Measurements from ENCODE around the gene SLC4A5.
A peak's percentile ranks its signal among the peaks of the same experiment; 100 is the strongest.

The SLC4A5 gene, protein sequence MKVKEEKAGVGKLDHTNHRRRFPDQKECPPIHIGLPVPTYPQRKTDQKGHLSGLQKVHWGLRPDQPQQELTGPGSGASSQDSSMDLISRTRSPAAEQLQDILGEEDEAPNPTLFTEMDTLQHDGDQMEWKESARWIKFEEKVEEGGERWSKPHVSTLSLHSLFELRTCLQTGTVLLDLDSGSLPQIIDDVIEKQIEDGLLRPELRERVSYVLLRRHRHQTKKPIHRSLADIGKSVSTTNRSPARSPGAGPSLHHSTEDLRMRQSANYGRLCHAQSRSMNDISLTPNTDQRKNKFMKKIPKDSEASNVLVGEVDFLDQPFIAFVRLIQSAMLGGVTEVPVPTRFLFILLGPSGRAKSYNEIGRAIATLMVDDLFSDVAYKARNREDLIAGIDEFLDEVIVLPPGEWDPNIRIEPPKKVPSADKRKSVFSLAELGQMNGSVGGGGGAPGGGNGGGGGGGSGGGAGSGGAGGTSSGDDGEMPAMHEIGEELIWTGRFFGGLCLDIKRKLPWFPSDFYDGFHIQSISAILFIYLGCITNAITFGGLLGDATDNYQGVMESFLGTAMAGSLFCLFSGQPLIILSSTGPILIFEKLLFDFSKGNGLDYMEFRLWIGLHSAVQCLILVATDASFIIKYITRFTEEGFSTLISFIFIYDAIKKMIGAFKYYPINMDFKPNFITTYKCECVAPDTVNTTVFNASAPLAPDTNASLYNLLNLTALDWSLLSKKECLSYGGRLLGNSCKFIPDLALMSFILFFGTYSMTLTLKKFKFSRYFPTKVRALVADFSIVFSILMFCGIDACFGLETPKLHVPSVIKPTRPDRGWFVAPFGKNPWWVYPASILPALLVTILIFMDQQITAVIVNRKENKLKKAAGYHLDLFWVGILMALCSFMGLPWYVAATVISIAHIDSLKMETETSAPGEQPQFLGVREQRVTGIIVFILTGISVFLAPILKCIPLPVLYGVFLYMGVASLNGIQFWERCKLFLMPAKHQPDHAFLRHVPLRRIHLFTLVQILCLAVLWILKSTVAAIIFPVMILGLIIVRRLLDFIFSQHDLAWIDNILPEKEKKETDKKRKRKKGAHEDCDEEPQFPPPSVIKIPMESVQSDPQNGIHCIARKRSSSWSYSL
- 3.1 to 3.2 reads per million in 2 donors for total RNA-seq

DNA sequence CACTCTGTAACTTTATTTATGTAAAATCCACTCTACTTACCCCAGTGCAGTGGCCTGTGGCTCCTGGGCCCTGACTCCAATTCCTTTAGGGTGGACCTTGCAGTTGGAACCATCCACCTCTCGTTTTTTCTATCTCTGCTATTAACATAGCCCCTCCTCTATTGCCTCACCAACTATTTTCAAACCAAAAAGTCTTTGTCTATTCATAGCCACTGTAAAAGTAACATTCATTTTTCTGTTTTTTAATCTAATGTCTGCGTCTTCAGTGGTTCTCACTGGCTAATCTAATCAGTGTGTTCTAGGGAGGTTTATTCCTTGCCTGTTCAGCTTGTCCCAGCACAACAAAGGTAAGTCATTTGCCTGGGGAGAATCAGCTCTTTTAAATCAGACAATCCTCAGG, at the start of gene SLC4A5:
TSS of gene SLC4A5 (minus strand) at position 101 of the 400 bp plus-strand sequence. CDS start 28,393 bp downstream, outside the sequence.
- no peak for DNase-seq

- no peak for DNase-seq
Measured at GRCh38 chr2:74392449-74392743, 49.2 kb upstream of the SLC4A5 start.

- peak; percentile 88 to 96 (median 91) for DNase-seq
Measured at GRCh38 chr2:74391580-74392448, 48.6 kb upstream of the SLC4A5 start.

- DNase-seq: peak in 2 of 5 experiments; percentile 3 to 39
Measured at GRCh38 chr2:74391209-74391579, 48.0 kb upstream of the SLC4A5 start.

GRCh38 chr2:74390606-74391005, 47.4 kb upstream of the SLC4A5 start:
- no peak for DNase-seq

- DNase-seq: peak in 1 of 5 experiments; percentile 23
Measured at GRCh38 chr2:74387346-74387745, 44.1 kb upstream of the SLC4A5 start.

- no peak for DNase-seq
Measured at GRCh38 chr2:74385396-74385795, 42.2 kb upstream of the SLC4A5 start.

GRCh38 chr2:74384051-74384450, 40.8 kb upstream of the SLC4A5 start:
- DNase-seq: no peak

DNA sequence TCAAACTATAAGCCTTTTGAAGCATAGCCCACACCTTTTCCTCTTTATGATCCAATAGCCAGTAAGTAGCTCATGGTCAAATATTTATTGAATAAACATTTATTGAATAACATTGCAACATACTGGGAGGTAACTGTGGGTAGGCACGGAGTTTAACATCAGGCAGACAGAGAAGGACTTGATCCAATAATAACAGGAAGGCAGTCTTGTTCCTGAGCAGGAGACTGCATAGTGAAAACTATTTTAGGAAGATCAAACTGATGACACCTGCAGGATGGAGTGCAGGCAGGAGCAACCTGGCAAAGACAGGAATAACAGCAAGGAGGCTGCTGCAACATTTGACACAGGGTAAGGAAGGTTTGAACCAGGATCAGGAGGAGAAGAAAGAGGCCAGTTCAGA, 40.0 kb upstream of the SLC4A5 start:
- no peak for DNase-seq

GRCh38 chr2:74381751-74382150, 38.5 kb upstream of the SLC4A5 start:
- DNase-seq: no peak

DNA sequence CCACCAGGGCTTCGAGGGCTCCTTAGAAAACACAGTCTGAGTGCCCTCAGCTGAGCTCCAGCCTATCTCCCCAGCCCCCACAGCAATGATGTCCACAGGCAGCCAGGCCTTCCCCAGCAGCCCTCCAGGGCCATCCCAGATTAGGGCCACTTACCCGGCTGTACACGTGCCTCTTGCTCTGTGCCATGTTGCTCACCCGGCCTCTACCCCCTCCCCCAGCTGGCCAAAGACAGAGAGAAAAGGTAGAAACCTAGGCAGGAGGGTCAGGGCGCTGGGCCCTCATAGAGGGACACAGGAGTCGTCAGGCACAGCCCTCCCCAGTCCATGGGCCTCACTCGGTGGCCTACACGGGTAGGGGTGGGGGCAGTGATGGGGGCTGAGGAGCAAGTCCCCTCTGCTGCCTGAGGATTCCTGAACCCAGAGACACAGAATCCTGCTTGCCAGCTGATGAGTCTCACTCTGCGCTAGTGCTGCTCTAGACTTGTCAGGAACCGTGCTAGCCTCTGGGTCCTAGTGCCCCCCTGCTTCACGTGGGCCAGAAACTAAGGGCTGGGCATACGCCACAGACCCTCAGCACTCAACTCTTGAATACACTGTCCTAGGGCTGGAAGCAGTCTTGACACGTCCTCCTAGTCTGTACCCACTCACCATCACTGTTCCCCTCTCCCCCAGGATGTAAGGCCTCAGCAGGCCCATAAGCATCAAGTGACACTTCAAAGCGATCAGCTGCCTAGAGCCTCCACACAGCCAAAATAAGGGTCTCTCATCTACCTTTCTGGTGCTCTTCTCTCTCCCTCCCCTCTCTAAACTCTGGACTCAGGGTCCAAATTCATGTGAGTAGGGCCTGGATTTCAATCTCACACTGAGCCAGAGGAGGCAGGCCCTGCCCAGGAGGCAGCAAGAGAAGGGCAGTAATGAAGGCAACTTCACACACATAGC, 36.9 kb upstream of the SLC4A5 start, which contains the start of gene DCTN1:
TSS of gene DCTN1 (minus strand) at position 461 of the 939 bp plus-strand sequence. CDS start at position 187, 274 bp downstream.
- peak in 1 of 5 experiments; percentile 19 for DNase-seq

- no peak for DNase-seq
Measured at GRCh38 chr2:74378007-74378406, 34.8 kb upstream of the SLC4A5 start.

- DNase-seq: no peak
Measured at GRCh38 chr2:74375838-74376237, 32.6 kb upstream of the SLC4A5 start.

GRCh38 chr2:74374509-74375205, 31.4 kb upstream of the SLC4A5 start:
- no peak for DNase-seq

DNA sequence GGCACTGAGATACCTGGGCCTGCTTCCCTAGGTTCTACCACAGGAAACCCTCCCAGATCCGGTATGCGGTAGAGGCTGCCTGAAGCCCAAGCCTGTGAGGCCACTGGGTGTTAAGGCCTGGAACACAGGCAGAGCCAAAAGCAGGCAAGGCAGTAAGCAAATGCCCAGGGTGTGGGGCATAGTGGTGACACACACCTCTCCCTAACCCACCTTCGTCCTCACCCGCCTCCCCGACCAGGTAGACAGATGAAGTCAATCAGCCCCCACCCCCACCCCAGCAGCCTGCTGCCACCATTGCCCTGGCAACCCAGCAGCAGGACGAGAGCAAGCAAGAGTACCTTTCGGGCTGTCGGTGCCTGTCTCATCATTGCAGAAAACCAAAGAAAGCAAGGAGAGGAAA, 30.8 kb upstream of the SLC4A5 start:
- no peak for DNase-seq

DNA sequence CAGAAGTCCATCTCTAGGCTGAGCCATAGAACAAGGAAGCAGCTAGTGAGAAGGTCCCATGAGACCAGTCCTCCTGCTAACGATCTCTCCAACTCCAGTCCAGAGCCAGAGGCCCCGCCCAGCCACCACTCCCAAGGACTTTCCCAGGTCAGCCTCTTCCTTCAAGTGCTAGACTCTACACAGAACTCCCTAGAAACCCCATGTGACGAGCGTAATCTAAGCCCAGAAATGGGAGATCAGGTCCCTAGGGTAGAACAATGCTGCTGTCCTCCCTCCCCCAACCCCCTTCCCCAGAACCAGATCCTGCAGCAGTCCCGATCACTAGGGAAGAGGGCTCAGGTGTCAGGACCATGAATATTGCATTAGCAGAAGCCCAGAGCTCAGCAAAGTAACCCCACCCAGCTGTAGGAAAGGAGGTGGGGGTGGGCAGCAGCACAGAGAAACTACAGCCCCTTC, 30.0 kb upstream of the SLC4A5 start:
- no peak for DNase-seq

DNA sequence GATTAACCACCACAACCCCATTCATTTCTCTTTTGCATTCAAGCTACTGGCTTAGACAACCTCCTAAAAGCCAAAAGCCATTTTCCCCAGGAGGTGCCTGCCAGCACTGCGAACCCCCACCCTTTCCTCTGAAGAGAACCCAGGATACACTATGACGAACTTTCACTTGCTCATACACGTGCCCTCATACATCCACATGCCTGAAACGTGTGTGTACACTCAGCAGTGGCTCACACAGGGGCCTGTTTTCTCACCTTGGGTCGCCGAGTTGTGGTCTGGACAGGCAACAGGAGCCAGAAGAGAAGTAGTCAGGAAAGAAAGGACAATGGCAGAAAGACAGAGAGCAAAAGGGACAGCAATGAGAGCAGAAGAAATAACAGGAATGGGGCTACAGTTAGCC, 29.5 kb upstream of the SLC4A5 start:
- DNase-seq: no peak

- no peak for DNase-seq
Measured at GRCh38 chr2:74371421-74371820, 28.2 kb upstream of the SLC4A5 start.

GRCh38 chr2:74369976-74370375, 26.8 kb upstream of the SLC4A5 start:
- DNase-seq: no peak

GRCh38 chr2:74368499-74368898, 25.3 kb upstream of the SLC4A5 start:
- DNase-seq: no peak

Data from T-helper 2 cell (primary cell).